ENCODE data around the gene TNKS2. TPM values are rescaled to one million over a fixed set of nuclear protein-coding genes. Genes with fewer than 3 reads are reported as not detected.

TNKS2 gene
- total RNA-seq, 1 donor from 2014 or later: 53.4 TPM

GRCh38 chr10:91778485-91778884 lies 19.7 kb upstream of the TNKS2 start:
- Histone ChIP-seq H3K79me2 (ENCODE audit: low read depth) (no peaks in the 10 kb centered on the region), H3K36me3 (no peaks in the 10 kb centered on the region), H3K4me2 (peak overlapping the region; percentile 41), H3K4me3 (no peak overlapping the region), H4K20me1 (ENCODE audit: low read depth) (no peaks in the 10 kb centered on the region), H3K9ac (no peak overlapping the region), H3F3A (ENCODE audit: low read depth) (peaks cover 5% of the 10 kb centered on the region), H2AFZ (replicated peaks) (peak overlapping the region; percentile 22), H3K27me3 (no peaks in the 10 kb centered on the region), H3K4me1 (peaks cover 15% of the 10 kb centered on the region), H3K27ac (no peak overlapping the region), H3K9me3 (ENCODE audit: low read depth) (no peaks in the 10 kb centered on the region)
- Mint-ChIP-seq H3K36me3 (no peaks in the 10 kb centered on the region), H3K27ac (no peak overlapping the region), H3K9me3 (no peaks in the 10 kb centered on the region), H3K4me1 (no peaks in the 10 kb centered on the region), H3K4me3 (no peak overlapping the region), H3K27me3 (ENCODE audit: insufficient read depth, low read depth) (peaks cover 2% of the 10 kb centered on the region)
- TF ChIP-seq EZH2phosphoT487 (IDR thresholded peaks at IDR 0.05) (no peak), EZH2 (IDR thresholded peaks at IDR 0.05) (no peak)
- TF ChIP-seq, protein P1, sequence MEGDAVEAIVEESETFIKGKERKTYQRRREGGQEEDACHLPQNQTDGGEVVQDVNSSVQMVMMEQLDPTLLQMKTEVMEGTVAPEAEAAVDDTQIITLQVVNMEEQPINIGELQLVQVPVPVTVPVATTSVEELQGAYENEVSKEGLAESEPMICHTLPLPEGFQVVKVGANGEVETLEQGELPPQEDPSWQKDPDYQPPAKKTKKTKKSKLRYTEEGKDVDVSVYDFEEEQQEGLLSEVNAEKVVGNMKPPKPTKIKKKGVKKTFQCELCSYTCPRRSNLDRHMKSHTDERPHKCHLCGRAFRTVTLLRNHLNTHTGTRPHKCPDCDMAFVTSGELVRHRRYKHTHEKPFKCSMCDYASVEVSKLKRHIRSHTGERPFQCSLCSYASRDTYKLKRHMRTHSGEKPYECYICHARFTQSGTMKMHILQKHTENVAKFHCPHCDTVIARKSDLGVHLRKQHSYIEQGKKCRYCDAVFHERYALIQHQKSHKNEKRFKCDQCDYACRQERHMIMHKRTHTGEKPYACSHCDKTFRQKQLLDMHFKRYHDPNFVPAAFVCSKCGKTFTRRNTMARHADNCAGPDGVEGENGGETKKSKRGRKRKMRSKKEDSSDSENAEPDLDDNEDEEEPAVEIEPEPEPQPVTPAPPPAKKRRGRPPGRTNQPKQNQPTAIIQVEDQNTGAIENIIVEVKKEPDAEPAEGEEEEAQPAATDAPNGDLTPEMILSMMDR (IDR thresholded peaks at IDR 0.05): no peak
- peak; percentile 55 for DNase-seq (ENCODE audit: low spot score)

DNA sequence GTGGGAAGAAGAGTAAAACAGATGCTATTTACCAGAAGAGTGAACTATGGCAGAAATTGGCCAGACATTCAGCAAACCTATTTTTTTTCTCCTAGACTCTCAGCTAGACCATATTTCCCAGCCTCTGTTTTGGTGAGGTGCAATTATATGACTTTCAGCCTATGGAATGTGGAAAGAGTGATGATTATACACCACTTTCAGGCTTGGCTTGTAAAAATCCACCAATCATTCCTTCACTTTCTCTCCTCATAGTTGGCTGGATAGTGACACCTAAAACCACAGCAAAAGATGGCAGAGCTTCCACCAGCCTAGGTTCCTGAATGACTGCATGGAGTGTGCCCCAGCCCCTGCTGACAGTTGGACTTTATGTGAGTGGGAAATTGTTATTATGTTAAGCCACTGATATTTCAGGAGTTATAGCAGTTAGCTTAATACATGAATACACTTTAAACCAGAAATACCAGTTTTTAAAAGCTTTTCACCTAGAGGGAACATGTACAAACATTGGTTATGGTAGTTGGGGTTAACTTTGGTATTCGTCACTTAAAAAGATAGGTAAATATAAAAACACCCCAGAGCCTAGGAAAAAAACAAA lies 19.1 kb upstream of the TNKS2 start:
- Histone ChIP-seq H3K79me2 (ENCODE audit: low read depth) (no peaks in the 10 kb centered on the region), H3K9ac (no peak overlapping the region), H3K27me3 (no peaks in the 10 kb centered on the region), H3K4me2 (peak overlapping the region; percentile 41), H3K36me3 (no peaks in the 10 kb centered on the region), H3K9me3 (ENCODE audit: low read depth) (no peaks in the 10 kb centered on the region), H2AFZ (replicated peaks) (no peak overlapping the region), H3F3A (ENCODE audit: low read depth) (peaks cover 5% of the 10 kb centered on the region), H3K4me1 (peaks cover 15% of the 10 kb centered on the region), H3K27ac (no peak overlapping the region), H4K20me1 (ENCODE audit: low read depth) (no peaks in the 10 kb centered on the region), H3K4me3 (no peak overlapping the region)
- no peak overlapping the region for H3K27ac Mint-ChIP-seq
- no peaks in the 10 kb centered on the region for H3K9me3 Mint-ChIP-seq
- TF ChIP-seq EZH2 (IDR thresholded peaks at IDR 0.05): no peak
- TF ChIP-seq, protein P1 (IDR thresholded peaks at IDR 0.05): no peak
- no peak for TF ChIP-seq EZH2phosphoT487 (IDR thresholded peaks at IDR 0.05)
- no peaks in the 10 kb centered on the region for H3K4me1 Mint-ChIP-seq
- no peak for DNase-seq (ENCODE audit: low spot score)
- no peak overlapping the region for H3K4me3 Mint-ChIP-seq
- no peaks in the 10 kb centered on the region for H3K36me3 Mint-ChIP-seq
- H3K27me3 Mint-ChIP-seq (ENCODE audit: insufficient read depth, low read depth): peaks cover 2% of the 10 kb centered on the region

- Mint-ChIP-seq H3K4me3 (no peak overlapping the region), H3K4me1 (no peaks in the 10 kb centered on the region), H3K27ac (no peak overlapping the region), H3K9me3 (no peaks in the 10 kb centered on the region), H3K36me3 (no peaks in the 10 kb centered on the region), H3K27me3 (ENCODE audit: insufficient read depth, low read depth) (no peaks in the 10 kb centered on the region)
- Histone ChIP-seq H3F3A (ENCODE audit: low read depth) (peaks cover 5% of the 10 kb centered on the region), H3K79me2 (ENCODE audit: low read depth) (no peaks in the 10 kb centered on the region), H4K20me1 (ENCODE audit: low read depth) (no peaks in the 10 kb centered on the region), H3K4me3 (no peak overlapping the region), H3K4me1 (peaks cover 15% of the 10 kb centered on the region), H3K4me2 (no peak overlapping the region), H3K27me3 (no peaks in the 10 kb centered on the region), H2AFZ (replicated peaks) (no peak overlapping the region), H3K36me3 (no peaks in the 10 kb centered on the region), H3K9me3 (ENCODE audit: low read depth) (no peaks in the 10 kb centered on the region), H3K9ac (no peak overlapping the region), H3K27ac (no peak overlapping the region)
- DNase-seq (ENCODE audit: low spot score): no peak
- TF ChIP-seq EZH2 (IDR thresholded peaks at IDR 0.05) (no peak), EZH2phosphoT487 (IDR thresholded peaks at IDR 0.05) (no peak)
- TF ChIP-seq, protein P1 (IDR thresholded peaks at IDR 0.05): no peak
These were observed 15.7 kb upstream of the TNKS2 start for GRCh38 chr10:91782539-91782938.

Measured in neural progenitor cell (in vitro differentiated cells).